ENCODE data around the gene ONECUT2.

ONECUT2 gene

DNA sequence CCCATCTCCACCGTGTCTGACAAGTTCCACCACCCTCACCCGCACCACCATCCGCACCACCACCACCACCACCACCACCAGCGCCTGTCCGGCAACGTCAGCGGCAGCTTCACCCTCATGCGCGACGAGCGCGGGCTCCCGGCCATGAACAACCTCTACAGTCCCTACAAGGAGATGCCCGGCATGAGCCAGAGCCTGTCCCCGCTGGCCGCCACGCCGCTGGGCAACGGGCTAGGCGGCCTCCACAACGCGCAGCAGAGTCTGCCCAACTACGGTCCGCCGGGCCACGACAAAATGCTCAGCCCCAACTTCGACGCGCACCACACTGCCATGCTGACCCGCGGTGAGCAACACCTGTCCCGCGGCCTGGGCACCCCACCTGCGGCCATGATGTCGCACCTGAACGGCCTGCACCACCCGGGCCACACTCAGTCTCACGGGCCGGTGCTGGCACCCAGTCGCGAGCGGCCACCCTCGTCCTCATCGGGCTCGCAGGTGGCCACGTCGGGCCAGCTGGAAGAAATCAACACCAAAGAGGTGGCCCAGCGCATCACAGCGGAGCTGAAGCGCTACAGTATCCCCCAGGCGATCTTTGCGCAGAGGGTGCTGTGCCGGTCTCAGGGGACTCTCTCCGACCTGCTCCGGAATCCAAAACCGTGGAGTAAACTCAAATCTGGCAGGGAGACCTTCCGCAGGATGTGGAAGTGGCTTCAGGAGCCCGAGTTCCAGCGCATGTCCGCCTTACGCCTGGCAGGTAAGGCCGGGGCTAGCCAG is 1.2 kb downstream of the ONECUT2 start:
- TF ChIP-seq CTCF (IDR thresholded peaks at IDR 0.05; ENCODE audit: low read depth, low read length) = no peak
- DNase-seq (ENCODE audit: low read depth in 2 of 2) = no peak
- no peak overlapping the region for H3K4me3 ChIP-seq (replicated peaks in 1 of 2; ENCODE audit: low read depth in 2 of 2, low read length in 2 of 2)

DNA sequence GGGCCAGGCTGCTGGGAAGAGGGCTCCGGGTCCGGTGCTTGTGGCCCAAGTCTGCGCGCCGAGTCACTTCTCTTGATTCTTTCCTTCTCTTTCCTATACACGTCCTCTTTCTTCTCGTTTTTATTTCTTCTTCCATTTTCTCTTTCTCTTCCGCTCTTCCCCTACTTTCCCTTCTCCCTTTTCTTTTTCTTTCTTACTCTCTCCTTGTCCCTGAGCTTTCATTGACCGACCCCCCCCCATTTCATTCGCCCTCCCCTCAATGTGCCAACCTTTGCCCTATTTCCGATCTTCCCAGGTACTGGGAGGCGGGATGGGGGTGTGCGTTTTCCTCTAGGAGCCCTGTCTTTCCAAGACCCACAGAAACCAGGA is 1.8 kb downstream of the ONECUT2 start:
- no peak overlapping the region for H3K4me3 ChIP-seq (replicated peaks in 1 of 2; ENCODE audit: low read depth in 2 of 2, low read length in 2 of 2)
- TF ChIP-seq CTCF (IDR thresholded peaks at IDR 0.05; ENCODE audit: low read depth, low read length) = no peak
- no peak for DNase-seq (ENCODE audit: low read depth in 2 of 2)

- TF ChIP-seq CTCF (IDR thresholded peaks at IDR 0.05; ENCODE audit: low read depth, low read length) = no peak
- H3K4me3 ChIP-seq (replicated peaks in 1 of 2; ENCODE audit: low read depth in 2 of 2, low read length in 2 of 2) = no peak overlapping the region
- DNase-seq (ENCODE audit: low read depth in 2 of 2) = no peak
These were observed 2.2 kb downstream of the ONECUT2 start for GRCh38 chr18:57437402-57437765.

GRCh38 chr18:57437766-57438671 is 2.8 kb downstream of the ONECUT2 start:
- H3K4me3 ChIP-seq (replicated peaks in 1 of 2; ENCODE audit: low read depth in 2 of 2, low read length in 2 of 2) = peak overlapping the region in 1 of 2 donors; percentile 21
- peak; percentile 57 to 60 for DNase-seq (ENCODE audit: low read depth in 2 of 2)

GRCh38 chr18:57438743-57439608 is 3.8 kb downstream of the ONECUT2 start:
- no peak for DNase-seq (ENCODE audit: low read depth in 2 of 2)
- no peak overlapping the region for H3K4me3 ChIP-seq (replicated peaks in 1 of 2; ENCODE audit: low read depth in 2 of 2, low read length in 2 of 2)
- no peak for TF ChIP-seq CTCF (IDR thresholded peaks at IDR 0.05; ENCODE audit: low read depth, low read length)

More at GRCh38 chr18:57437766-57438671, 2.8 kb downstream of the ONECUT2 start:
- peak; percentile 70 for TF ChIP-seq CTCF (IDR thresholded peaks at IDR 0.05; ENCODE audit: low read depth, low read length)

DNA sequence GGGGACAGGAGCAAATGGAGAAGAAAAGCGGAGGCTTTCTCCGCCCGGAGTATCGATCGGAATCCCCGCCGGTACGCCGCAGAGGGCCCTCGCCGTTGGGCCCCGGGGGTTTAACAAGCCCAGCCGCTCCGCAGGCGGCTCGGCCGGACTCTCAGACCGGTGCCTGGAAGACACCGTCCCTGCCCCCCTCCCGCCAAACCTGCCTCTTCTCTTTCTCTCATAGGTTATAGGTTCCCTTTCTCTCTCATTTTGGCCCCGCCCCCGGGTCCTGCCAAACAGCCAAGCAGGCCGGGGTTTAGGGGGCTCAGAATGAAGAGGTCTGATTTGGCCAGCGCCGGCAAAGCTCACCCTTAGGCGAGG is 4.4 kb downstream of the ONECUT2 start:
- no peak for TF ChIP-seq CTCF (IDR thresholded peaks at IDR 0.05; ENCODE audit: low read depth, low read length)
- DNase-seq (ENCODE audit: low read depth in 2 of 2) = no peak
- no peak overlapping the region for H3K4me3 ChIP-seq (replicated peaks in 1 of 2; ENCODE audit: low read depth in 2 of 2, low read length in 2 of 2)
